OCI-LY7 (cell line): ENCODE data around the gene DROSHA. TPM values are rescaled to one million over a fixed set of nuclear protein-coding genes. Genes with fewer than 3 reads are reported as not detected.

ENCODE experiments used
- BruUV-seq: library from RNA; stranded (reverse); fragments of 400-500 nt; replicated peaks from 2 replicates; lab custom pipeline; 2021; lab: Mats Ljungman, UMichigan
- CTCF ChIA-PET: fragments of 300-600 bp; sonication (Branson Sonifier 250); formaldehyde crosslinking; loops from one replicate; lab custom pipeline; 2022; ENCODE audit warnings: antibody characterized with exemption; ENCODE audit not compliant: unreplicated experiment; lab: Charles Lee
- POLR2A ChIA-PET: fragments of 300-600 bp; sonication (Branson Sonifier 250); formaldehyde crosslinking; loops from one replicate; lab custom pipeline; 2022; ENCODE audit warnings: antibody characterized with exemption; lab: Charles Lee
- DNase-seq: peaks from one replicate; pipeline ENCODE4 v3.0.0-alpha.2; 2015; ENCODE audit warnings: low spot score
- H2AFZ ChIP-seq: fragments of 200-600 bp; sonication (generic), shearing (Covaris generic); 2 replicates; pipeline ENCODE4 v1.6.1; 2014; ENCODE audit warnings: mild to moderate bottlenecking, antibody characterized with exemption, low read length, moderate library complexity
- H3K27ac ChIP-seq: fragments of 200-600 bp; sonication (generic); 2 replicates; pipeline ENCODE4 v1.5.1; 2014; ENCODE audit warnings: mixed run types, low read depth, mild to moderate bottlenecking, moderate library complexity, low read length, inconsistent platforms; ENCODE audit not compliant: poor library complexity, severe bottlenecking
- H3K36me3 ChIP-seq: fragments of 200-600 bp; sonication (generic); 2 replicates; pipeline ENCODE4 v1.6.1; 2014; ENCODE audit warnings: mild to moderate bottlenecking, antibody characterized with exemption, low read length, moderate library complexity, mixed read lengths; ENCODE audit not compliant: insufficient read depth
- H3K4me1 ChIP-seq: fragments of 200-600 bp; sonication (generic); 2 replicates; pipeline ENCODE4 v1.5.1; 2014; ENCODE audit warnings: mild to moderate bottlenecking, low read length; ENCODE audit not compliant: insufficient read depth, poor library complexity, severe bottlenecking
- H3K4me2 ChIP-seq: fragments of 200-600 bp; sonication (generic); 2 replicates; pipeline ENCODE4 v1.6.1; 2014; ENCODE audit warnings: mild to moderate bottlenecking, low read length
- H3K4me3 ChIP-seq: fragments of 200-600 bp; sonication (generic); 2 replicates; pipeline ENCODE4 v1.5.1; 2014; ENCODE audit warnings: mild to moderate bottlenecking, low read depth, low read length; ENCODE audit not compliant: poor library complexity, severe bottlenecking
- H3K79me2 ChIP-seq: fragments of 200-600 bp; sonication (generic); 2 replicates; pipeline ENCODE4 v1.6.1; 2016; ENCODE audit warnings: low read depth, mild to moderate bottlenecking, low read length, moderate library complexity, mixed read lengths; ENCODE audit not compliant: insufficient read depth
- H3K9me2 ChIP-seq: fragments of 200-600 bp; sonication (generic); 2 replicates; pipeline ENCODE4 v1.6.1; 2016; ENCODE audit warnings: mild to moderate bottlenecking, low read length, mixed read lengths; ENCODE audit not compliant: insufficient read depth
- H3K9me3 ChIP-seq: fragments of 200-600 bp; sonication (generic); 2 replicates; pipeline ENCODE4 v1.6.1; 2014; ENCODE audit warnings: mild to moderate bottlenecking, mixed run types, low read length, mixed read lengths
- H4K20me1 ChIP-seq: fragments of 200-600 bp; sonication (generic); 2 replicates; pipeline ENCODE4 v1.6.1; 2014; ENCODE audit warnings: mild to moderate bottlenecking, antibody characterized with exemption, low read length, moderate library complexity, mixed read lengths; ENCODE audit not compliant: insufficient read depth
- EZH2phosphoT487 ChIP-seq: fragments of 200-600 bp; sonication (generic); IDR thresholded peaks from 2 replicates; pipeline ENCODE4 v1.6.1; 2018; ENCODE audit warnings: low read depth, borderline replicate concordance, mild to moderate bottlenecking, mixed run types, antibody characterized with exemption, low read length, moderate library complexity, mixed read lengths
- intact Hi-C: fragments of 100-400 bp; cut with micrococcal nuclease; formaldehyde crosslinking; loops from one replicate; pipeline ENCODE4 v1.10.0; 2022; ENCODE audit not compliant: unreplicated experiment
- total RNA-seq, 2 experiments: library from RNA; depleted of rRNA in 1 of 2; stranded (reverse); fragments of >200 nt in 1 of 2; shearing (Covaris generic) in 1 of 2; gene quantifications; 2 replicates each; pipeline ENCODE4 v1.2.3, GENCODE V29; 2014 to 2022
- TF ChIP-seq, protein P1 (sequence below): fragments of 200-600 bp; sonication (generic); conservative IDR thresholded peaks from 2 replicates; pipeline ENCODE4 v1.5.1; 2014; ENCODE audit warnings: mild to moderate bottlenecking, antibody characterized with exemption, low read length, moderate library complexity, mixed read lengths

Gene DROSHA
- total RNA-seq, 2 experiments from 2014 or later = 56.3 to 92.8 TPM

DNA sequence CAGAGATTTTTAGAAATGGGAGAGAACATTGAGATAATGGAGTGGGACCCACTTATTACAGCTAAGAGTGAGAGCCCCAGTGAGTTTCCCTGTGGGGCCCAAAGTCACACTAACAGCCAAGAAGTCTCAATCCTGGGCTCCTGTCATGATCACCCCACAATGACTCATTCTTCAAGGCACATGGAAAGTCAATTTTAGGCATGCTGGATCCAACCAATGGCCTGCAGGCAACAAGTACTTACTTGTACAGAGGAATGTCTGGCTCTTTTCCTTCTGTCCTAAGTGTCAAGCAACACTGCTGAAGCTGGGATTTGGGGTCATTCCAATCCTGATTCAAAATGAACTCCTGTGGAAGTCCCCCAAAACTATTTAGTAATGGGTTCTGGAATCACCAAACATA lies 123.1 kb downstream of the DROSHA start:
- no peak for DNase-seq
- ChIA-PET POLR2A (interaction anchor here (1.5 to 1.8 kb wide), 2 partner anchors 12 to 16 kb away, joined by 4 to 6 read pairs; no protein-coding TSS in a partner anchor), CTCF (no interaction called here)
- Histone ChIP-seq H3K9me2 (no peaks in the 10 kb centered on the region), H3K4me2 (no peak overlapping the region), H3K9me3 (no peaks in the 10 kb centered on the region), H3K36me3 (peaks cover 94% of the 10 kb centered on the region), H3K4me3 (no peak overlapping the region), H3K79me2 (no peaks in the 10 kb centered on the region), H3K27ac (no peak overlapping the region), H3K4me1 (no peaks in the 10 kb centered on the region), H2AFZ (no peak overlapping the region), H4K20me1 (0 out of 2 replicates have a peak, but pooled peaks cover 3% of the 10 kb centered on the region)
- intact Hi-C loops = no loop called here
- BruUV-seq = no TSS peak
- TF ChIP-seq, protein P1, sequence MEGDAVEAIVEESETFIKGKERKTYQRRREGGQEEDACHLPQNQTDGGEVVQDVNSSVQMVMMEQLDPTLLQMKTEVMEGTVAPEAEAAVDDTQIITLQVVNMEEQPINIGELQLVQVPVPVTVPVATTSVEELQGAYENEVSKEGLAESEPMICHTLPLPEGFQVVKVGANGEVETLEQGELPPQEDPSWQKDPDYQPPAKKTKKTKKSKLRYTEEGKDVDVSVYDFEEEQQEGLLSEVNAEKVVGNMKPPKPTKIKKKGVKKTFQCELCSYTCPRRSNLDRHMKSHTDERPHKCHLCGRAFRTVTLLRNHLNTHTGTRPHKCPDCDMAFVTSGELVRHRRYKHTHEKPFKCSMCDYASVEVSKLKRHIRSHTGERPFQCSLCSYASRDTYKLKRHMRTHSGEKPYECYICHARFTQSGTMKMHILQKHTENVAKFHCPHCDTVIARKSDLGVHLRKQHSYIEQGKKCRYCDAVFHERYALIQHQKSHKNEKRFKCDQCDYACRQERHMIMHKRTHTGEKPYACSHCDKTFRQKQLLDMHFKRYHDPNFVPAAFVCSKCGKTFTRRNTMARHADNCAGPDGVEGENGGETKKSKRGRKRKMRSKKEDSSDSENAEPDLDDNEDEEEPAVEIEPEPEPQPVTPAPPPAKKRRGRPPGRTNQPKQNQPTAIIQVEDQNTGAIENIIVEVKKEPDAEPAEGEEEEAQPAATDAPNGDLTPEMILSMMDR = no peak
- no peak for TF ChIP-seq EZH2phosphoT487

DNA sequence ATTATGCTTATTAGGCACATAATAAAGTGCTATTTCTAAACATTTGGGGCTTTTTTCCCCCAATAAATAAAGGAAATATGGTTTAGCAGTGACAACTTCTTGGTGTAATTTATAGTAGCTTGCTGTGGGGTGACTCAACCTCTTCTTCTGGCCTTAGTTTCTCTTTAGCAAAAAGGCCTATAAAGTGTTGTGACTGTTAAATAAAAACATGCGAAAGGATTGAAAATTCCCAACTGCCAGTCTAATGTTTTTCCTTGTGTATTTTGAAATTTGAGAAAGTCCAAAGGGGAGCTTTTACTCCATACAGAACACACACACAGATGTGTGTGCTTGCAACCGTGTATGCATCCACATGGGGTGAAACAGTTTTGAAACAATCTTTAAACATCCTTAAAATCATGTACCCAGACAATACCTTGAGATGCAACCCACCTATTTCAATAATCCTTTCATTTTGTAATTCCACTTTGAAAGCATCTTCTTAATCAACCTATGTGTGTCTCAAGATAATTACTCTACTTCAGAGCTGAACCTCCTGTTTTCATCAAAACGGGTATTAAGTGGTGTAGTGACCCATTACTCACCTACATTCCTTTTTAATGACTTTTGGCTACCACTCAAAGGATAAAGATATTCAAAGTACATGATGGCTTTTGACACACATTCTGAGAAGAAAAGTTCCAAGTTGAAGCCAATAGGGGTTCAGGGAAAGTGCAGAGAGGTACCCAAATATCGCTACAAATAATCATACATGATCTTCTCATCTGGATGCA lies 123.8 kb downstream of the DROSHA start:
- H3K4me2 ChIP-seq = no peak overlapping the region
- no peaks in the 10 kb centered on the region for H3K79me2 ChIP-seq
- no peaks in the 10 kb centered on the region for H3K4me1 ChIP-seq
- BruUV-seq = no TSS peak
- H3K36me3 ChIP-seq = peaks cover 94% of the 10 kb centered on the region
- ChIA-PET CTCF (no interaction called here), POLR2A (interaction anchor here (1.5 to 1.8 kb wide), 2 partner anchors 13 to 16 kb away, joined by 4 to 6 read pairs; no protein-coding TSS in a partner anchor)
- no peak for TF ChIP-seq EZH2phosphoT487
- TF ChIP-seq, protein P1 = no peak
- no peaks in the 10 kb centered on the region for H3K9me2 ChIP-seq
- H3K4me3 ChIP-seq = no peak overlapping the region
- intact Hi-C loops = no loop called here
- H4K20me1 ChIP-seq = 0 out of 2 replicates have a peak, but pooled peaks cover 3% of the 10 kb centered on the region
- no peak overlapping the region for H3K27ac ChIP-seq
- H2AFZ ChIP-seq = no peak overlapping the region
- DNase-seq = no peak
- H3K9me3 ChIP-seq = no peaks in the 10 kb centered on the region

DNA sequence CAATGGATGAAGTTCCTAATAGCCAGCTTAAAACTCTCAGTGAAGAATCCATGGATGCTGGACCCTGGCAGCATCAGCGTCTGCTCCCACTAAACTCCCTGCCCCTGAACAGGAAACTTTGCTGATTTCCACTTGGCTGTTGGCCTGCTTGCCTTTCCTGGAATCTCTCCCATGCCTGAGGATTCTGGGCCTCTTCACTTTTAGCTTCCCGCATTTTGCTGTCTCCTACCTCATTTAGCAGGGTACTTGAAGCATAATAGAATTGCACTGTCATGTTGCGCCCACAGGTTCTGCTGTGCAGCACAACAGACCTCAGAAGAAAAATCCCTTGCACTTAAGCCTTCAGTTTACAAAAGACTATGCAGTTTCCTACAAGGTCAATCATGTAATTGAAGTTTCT lies 127.6 kb downstream of the DROSHA start:
- no peak for DNase-seq
- no peaks in the 10 kb centered on the region for H3K79me2 ChIP-seq
- H3K9me3 ChIP-seq = no peaks in the 10 kb centered on the region
- no peak for TF ChIP-seq EZH2phosphoT487
- TF ChIP-seq, protein P1 = no peak
- ChIA-PET POLR2A (interaction anchor here (0.7 to 1.1 kb wide), 2 partner anchors 16 to 32 kb away, joined by 4 to 5 read pairs; no protein-coding TSS in a partner anchor), CTCF (no interaction called here)
- BruUV-seq = no TSS peak
- no peak overlapping the region for H3K4me2 ChIP-seq
- H3K4me3 ChIP-seq = no peak overlapping the region
- H4K20me1 ChIP-seq = 0 out of 2 replicates have a peak, but pooled peaks cover 3% of the 10 kb centered on the region
- H3K9me2 ChIP-seq = no peaks in the 10 kb centered on the region
- H3K4me1 ChIP-seq = no peaks in the 10 kb centered on the region
- H3K27ac ChIP-seq = no peak overlapping the region
- intact Hi-C loops = no loop called here
- no peak overlapping the region for H2AFZ ChIP-seq
- peaks cover 83% of the 10 kb centered on the region for H3K36me3 ChIP-seq
